Activated T-cell treated with anti-CD3 and anti-CD28 coated beads, Interleukin-2, amount 50 U/mL, for 48 hours (primary cell): ENCODE results near the gene L1TD1.
"Not testable (repeated sequence)": the region's sequence is repeated elsewhere in the genome, so short reads cannot be mapped to it uniquely, and the experiment has no call there.

Experiments used
- DNase-seq, 2 experiments: peaks; one replicate each; pipeline ENCODE4 v3.0.0-alpha.2; 2020

Gene L1TD1

GRCh38 chr1:62194651-62195544, at the start of gene L1TD1:
L1TD1 (plus strand) TSS chr1:62194849; CDS start chr1:62206629, 11,780 bp downstream.
- DNase-seq: peak in 1 of 2 experiments; percentile 15

GRCh38 chr1:62159940-62160348, 34.7 kb upstream of the L1TD1 start:
- DNase-seq: no peak

GRCh38 chr1:62161711-62162110, 32.9 kb upstream of the L1TD1 start:
- no peak for DNase-seq

GRCh38 chr1:62170380-62170779, 24.3 kb upstream of the L1TD1 start:
- not testable (repeated sequence) for DNase-seq

- peak; percentile 28 to 32 for DNase-seq
Measured at GRCh38 chr1:62175568-62176179, 19.0 kb upstream of the L1TD1 start.

GRCh38 chr1:62176597-62177312, 17.9 kb upstream of the L1TD1 start:
- DNase-seq: no peak

- no peak for DNase-seq
Measured at GRCh38 chr1:62177621-62178020, 17.0 kb upstream of the L1TD1 start.

- no peak for DNase-seq
Measured at GRCh38 chr1:62178372-62178771, 16.3 kb upstream of the L1TD1 start.

GRCh38 chr1:62180054-62180453, 14.6 kb upstream of the L1TD1 start:
- not testable (repeated sequence) for DNase-seq

GRCh38 chr1:62180639-62181038, 14.0 kb upstream of the L1TD1 start:
- DNase-seq: no peak

GRCh38 chr1:62181532-62181931, 13.1 kb upstream of the L1TD1 start:
- DNase-seq: no peak

- not testable (repeated sequence) for DNase-seq
Measured at GRCh38 chr1:62182157-62182556, 12.5 kb upstream of the L1TD1 start.

GRCh38 chr1:62183164-62184020, 11.3 kb upstream of the L1TD1 start:
- DNase-seq: not testable (repeated sequence)

- no peak for DNase-seq
Measured at GRCh38 chr1:62184336-62184735, 10.3 kb upstream of the L1TD1 start.

GRCh38 chr1:62185233-62185632, 9.4 kb upstream of the L1TD1 start:
- not testable (repeated sequence) for DNase-seq

- no peak for DNase-seq
Measured at GRCh38 chr1:62185677-62186076, 9.0 kb upstream of the L1TD1 start.

- DNase-seq: no peak
Measured at GRCh38 chr1:62187548-62187947, 7.1 kb upstream of the L1TD1 start.

GRCh38 chr1:62188111-62188510, 6.5 kb upstream of the L1TD1 start:
- no peak for DNase-seq

GRCh38 chr1:62196086-62196690, 1.5 kb downstream of the L1TD1 start:
- DNase-seq: no peak

- DNase-seq: no peak
Measured at GRCh38 chr1:62198069-62198780, 3.6 kb downstream of the L1TD1 start.

GRCh38 chr1:62198781-62199125, 4.1 kb downstream of the L1TD1 start:
- DNase-seq: no peak

GRCh38 chr1:62207187-62207586, 12.5 kb downstream of the L1TD1 start:
- DNase-seq: no peak
